Sciatic nerve (tissue), 2 donors: ENCODE results near the gene CDH16. TPM values are rescaled to one million over a fixed set of nuclear protein-coding genes. Genes with fewer than 3 reads are reported as not detected.
A peak's percentile ranks its signal among the peaks of the same experiment; 100 is the strongest.

Experiments used
- ATAC-seq: fragments of 200-7000 bp; cut with Tn5 transposase; one replicate; pipeline ENCODE4 v1.9.1; 2020; ENCODE audit warnings: mild to moderate bottlenecking, moderate library complexity
- DNase-seq: peaks from one replicate; pipeline ENCODE4 v3.0.0-alpha.2; 2020; ENCODE audit warnings: low spot score
- intact Hi-C: fragments of 100-400 bp; cut with DNase I; formaldehyde crosslinking; loops from one replicate; pipeline ENCODE4 v1.14.2; 2022
- total RNA-seq: library from RNA; stranded (reverse); fragmentation: NEBNext Ultra II Directional; extraction: Animal tissue kit (Norgen Biotek cat#: 25700); gene quantifications from one replicate; pipeline ENCODE4 v1.2.1, GENCODE V29; 2021
- donor health status: DM: no; HTN: no; CAD: no.
- donor health status: DM: no; HTN: no; CAD: no.

Gene CDH16
- total RNA-seq, 1 donor from 2014 or later: not detected

- no peak for DNase-seq
- intact Hi-C loops: no loop called here
- ATAC-seq: peak; percentile 1
Observed at GRCh38 chr16:66933776-66934137, 15.1 kb upstream of the CDH16 start.

DNA sequence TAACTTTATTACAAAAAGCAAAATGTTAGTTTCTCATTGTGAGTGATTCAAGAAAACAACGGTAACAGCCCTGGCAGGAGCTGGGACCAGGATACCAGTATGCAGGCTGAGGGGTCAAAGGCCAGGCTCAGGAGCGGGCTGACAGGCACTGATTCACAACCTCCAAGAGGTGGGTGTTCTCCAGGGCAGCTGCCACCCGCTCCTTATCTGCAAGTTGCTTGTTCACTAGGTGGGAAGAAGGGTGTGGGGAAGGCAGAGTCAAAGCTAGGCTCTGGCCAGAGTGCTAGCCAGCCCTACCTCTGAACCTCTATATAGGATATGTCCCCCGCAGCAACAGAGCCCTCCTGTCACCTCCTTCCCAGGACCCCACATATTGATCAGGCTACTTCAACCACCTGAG, 13.4 kb upstream of the CDH16 start:
- intact Hi-C loops: no loop called here
- no peak for ATAC-seq
- DNase-seq: no peak

DNA sequence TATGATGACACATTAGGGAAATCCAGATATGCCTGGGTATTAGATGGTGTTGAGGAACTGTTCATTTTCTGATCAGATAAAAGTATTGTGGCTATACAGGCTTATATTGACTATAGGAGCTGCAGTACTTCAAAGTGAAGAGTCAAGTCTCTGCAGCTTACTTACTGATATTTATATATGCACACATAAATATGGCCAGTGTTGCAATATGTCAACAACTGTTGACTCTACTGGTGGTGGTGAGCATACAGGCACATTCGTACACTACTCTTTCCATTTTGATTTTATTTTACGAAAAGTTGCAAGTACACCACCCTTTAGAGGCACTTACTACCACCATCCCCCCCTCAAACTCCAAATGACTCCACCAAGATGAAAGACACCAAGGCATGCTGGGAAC, 13.0 kb upstream of the CDH16 start:
- intact Hi-C loops: no loop called here
- DNase-seq (no peak), ATAC-seq (no peak)

- ATAC-seq: no peak
- intact Hi-C loops: no loop called here
Observed at GRCh38 chr16:66930189-66930588, 11.5 kb upstream of the CDH16 start.

GRCh38 chr16:66928702-66929388, 10.2 kb upstream of the CDH16 start:
- intact Hi-C loops: no loop called here
- no peak for DNase-seq
- ATAC-seq: no peak

More at GRCh38 chr16:66930189-66930588, 11.5 kb upstream of the CDH16 start:
- DNase-seq: no peak

GRCh38 chr16:66927918-66928649, 9.4 kb upstream of the CDH16 start:
- intact Hi-C loops: no loop called here
- ATAC-seq: no peak
- DNase-seq: no peak

DNA sequence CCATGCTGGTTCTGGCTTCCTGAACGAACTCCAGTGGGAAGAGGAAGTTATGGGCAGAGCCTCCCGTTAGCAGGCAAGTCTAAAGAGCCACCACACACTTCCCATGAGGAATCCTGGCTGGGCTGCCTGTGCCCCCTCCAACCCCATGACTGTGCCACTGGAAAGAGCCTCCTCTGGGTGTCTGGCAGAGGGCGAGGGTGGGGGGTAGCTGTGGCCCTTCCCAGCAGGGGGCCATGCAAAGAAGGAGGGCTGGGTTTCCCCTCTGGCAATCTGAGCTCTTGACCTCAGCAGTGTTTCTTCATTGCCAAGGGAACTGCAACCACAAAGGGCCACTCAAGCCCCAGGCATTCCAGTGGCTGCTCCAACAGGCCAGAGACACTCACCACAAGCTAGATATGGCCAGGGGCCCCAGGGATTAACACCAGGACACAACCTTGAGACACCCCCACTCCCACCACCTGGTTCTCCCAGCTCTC, 8.3 kb upstream of the CDH16 start:
- intact Hi-C loops: no loop called here
- DNase-seq (no peak), ATAC-seq (peak; percentile 2)

DNA sequence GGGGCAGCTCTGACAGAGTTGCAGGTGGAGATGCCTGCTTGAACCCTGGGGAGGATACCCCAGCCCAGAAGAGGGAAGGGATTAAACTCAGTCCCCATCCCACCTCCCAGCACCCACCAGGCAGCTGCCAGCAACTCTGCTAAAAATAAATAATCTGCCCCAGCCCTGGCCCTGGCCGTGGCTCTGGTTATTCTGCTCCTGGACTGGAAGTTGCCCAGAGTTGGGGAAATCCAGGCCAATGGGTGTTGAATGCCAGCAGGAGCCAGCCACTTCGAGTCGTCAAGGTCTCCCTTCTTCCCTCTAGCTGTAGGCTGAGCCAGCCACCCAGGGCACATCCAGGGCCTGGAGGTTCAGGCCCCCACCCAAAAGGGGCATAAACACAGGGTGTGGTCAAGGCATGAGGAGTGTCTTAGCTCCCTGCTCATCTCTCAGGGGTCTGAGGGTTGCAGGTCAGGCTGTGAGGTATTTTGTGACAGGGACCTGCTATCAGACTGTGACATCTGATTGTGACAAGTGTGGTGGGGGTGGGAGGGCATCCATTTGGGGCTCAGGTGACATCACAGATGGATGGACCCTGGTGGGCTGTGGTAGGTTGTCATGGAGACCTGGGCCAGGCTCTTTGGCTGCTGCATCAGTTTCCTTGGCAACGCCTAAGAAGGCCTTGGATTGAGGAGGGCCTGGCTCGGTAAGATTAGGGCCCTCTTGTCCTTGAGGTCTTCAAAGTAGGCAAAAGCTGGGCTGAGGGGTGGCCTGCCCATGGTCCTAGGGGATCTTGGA, 7.7 kb upstream of the CDH16 start:
- DNase-seq (no peak), ATAC-seq (peak; percentile 4)
- intact Hi-C loops: no loop called here

GRCh38 chr16:66925322-66925840, 6.7 kb upstream of the CDH16 start, which contains the start of gene RRAD:
RRAD (minus strand) TSS chr16:66925535; CDS start chr16:66925179, 356 bp downstream.
- ATAC-seq (peak; percentile 67), DNase-seq (peak; percentile 68)
- intact Hi-C loops: no loop called here

DNA sequence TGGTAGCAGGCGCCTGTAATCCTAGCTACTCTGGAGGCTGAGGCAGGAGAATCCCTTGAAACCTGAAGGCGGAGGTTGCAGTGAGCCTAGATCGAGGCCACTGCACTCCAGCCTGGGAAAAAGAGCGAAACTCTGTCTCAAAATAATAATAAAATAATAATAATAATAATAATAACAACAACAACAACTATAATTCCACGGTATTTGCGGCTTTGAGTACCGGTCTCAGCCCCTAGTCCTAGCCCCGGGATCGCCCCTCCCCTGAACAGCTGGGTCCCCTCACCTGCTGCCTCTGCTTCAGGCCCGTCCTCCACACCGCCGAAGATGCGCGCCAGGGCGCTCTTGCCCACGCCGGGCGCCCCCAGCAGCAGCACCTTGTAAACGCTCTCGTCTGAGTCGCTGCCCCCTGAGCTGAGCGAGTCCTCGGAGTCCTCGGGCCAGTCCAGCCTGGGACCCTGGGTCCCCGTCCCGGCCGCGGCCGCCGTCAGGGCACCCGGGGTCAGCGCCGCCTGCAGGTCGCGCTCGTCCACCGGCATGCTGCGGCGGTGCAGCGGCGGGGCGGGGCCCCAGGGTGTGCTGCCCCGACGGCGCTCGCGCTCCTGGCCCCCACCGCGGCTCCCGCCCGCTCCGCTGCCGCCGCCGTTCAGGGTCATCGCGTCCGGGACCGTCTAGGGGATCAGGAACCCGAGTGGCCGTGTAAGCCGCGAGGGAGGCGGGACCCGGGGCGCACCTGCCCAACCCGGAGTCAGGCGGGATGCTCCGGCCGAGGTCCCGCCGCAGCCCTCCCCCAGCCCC, 6.0 kb upstream of the CDH16 start:
- DNase-seq (no peak), ATAC-seq (no peak)
- intact Hi-C loops: no loop called here

GRCh38 chr16:66923866-66924265, 5.2 kb upstream of the CDH16 start:
- DNase-seq: no peak
- intact Hi-C loops: no loop called here
- no peak for ATAC-seq

DNA sequence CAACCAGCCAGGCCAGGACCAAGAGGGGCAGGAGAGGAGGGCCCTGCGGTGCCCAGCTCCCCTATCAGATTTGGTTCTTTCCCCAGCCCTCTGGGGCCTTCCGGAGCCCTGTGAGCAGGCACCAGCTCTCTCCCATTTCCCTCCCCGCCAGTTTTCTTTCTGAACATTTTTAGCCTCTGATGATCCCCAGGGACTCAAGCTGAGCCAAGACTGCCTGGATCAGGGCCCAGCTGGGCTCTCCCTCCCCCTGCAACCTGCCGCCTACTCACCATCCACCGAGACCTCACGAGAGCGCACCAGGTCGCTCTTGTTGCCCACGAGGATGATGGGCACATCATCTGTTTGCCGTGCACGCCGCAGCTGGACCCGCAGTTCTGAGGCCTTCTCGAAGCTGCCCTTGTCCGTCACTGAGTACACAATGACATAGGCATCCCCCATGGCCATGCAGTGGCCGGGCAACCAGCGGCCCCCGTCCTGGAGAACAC, 4.6 kb upstream of the CDH16 start:
- ATAC-seq (peak; percentile 26), DNase-seq (no peak)
- intact Hi-C loops: no loop called here

DNA sequence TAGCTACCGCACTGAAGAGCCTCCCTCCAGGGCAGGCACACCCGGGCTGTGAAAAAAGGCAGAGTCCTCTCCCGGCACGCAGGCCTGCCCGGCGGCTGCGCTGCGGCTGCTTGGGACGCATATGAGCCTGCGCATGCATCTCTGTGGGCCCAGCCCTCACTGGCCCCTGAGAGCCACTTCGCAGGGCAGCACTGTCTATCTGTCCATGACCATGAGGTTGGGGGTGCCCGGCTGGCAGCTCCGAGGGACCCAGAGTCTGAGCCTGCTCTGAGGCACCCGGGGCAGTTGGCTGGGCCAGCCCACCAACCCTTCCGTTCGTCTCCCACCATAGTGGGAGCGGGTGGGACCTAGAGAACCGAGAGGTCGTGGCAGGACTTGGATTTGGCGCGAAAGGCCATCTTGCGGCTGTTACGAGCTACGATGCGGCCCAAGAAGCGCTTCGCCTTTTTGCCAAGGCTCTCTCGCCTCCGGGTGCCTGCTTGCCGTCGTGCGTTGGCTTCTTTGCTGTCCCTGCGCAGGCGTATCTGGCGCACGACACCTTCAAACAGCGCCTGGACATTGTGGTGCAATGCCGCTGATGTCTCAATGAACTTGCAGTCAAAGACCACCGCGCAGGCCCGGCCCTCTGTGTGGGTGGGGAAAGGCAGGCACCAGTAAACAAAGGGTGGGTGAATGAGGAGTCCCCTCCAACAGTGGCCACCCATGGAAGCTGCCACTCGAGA, 3.2 kb upstream of the CDH16 start:
- DNase-seq (no peak), ATAC-seq (no peak)
- intact Hi-C loops: no loop called here

GRCh38 chr16:66920924-66921680, 2.4 kb upstream of the CDH16 start:
- DNase-seq (no peak), ATAC-seq (no peak)
- intact Hi-C loops: no loop called here

DNA sequence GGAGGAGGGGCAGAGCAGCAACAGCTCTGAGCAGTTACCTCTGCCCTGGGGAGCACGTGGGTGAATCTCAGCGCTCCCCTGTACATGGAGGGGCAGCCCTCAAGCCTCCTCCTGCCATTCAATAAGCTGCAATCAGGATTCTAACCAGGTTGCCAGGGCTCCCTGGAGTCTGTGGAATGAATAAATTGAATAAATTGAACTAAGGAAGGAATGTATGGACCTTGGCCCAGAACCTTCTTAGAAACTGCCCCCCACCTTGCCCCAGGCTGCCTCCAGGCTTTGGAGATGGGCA, 1.6 kb upstream of the CDH16 start:
- intact Hi-C loops: no loop called here
- DNase-seq (no peak), ATAC-seq (no peak)

- DNase-seq: no peak
- intact Hi-C loops: no loop called here
- no peak for ATAC-seq
Observed at GRCh38 chr16:66919569-66920298, 1.0 kb upstream of the CDH16 start.

GRCh38 chr16:66918355-66918754, 330 bp downstream of the CDH16 start:
- intact Hi-C loops: no loop called here
- no peak for ATAC-seq
- DNase-seq: no peak
